GM19463 (cell line): ENCODE measurements around the gene HMHB1.

Experiments
- ATAC-seq: cut with Tn5 transposase; IDR thresholded peaks from one replicate; pipeline ENCODE4 v1.9.1; 2021; ENCODE audit warnings: mild to moderate bottlenecking, moderate library complexity; ENCODE audit not compliant: unreplicated experiment

Gene HMHB1

GRCh38 chr5:143865426-143866025 is 53.6 kb downstream of the HMHB1 start:
- no peak for ATAC-seq
